SK-N-SH (cell line): ENCODE data around the gene CFAP97. TPM values are rescaled to one million over a fixed set of nuclear protein-coding genes. Genes with fewer than 3 reads are reported as not detected.
"Not testable (repeated sequence)": the region's sequence is repeated elsewhere in the genome, so short reads cannot be mapped to it uniquely, and the experiment has no call there.

Experiments used
- CTCF ChIA-PET: fragments of 300-600, 350-600 bp; formaldehyde crosslinking; extraction: SDS; loops from one replicate; lab custom pipeline; 2021; lab: Yijun Ruan, JAX
- POLR2A ChIA-PET: fragments of 350-600 bp; sonication (Branson Sonifier 250); formaldehyde crosslinking; extraction: SDS; loops from one replicate; lab custom pipeline; 2020; ENCODE audit warnings: antibody characterized with exemption, inconsistent platforms; lab: Yijun Ruan, JAX
- DNase-seq: peaks from one replicate; pipeline ENCODE4 v3.0.0; 2012
- H2AFZ ChIP-seq: fragments of 200-600 bp; sonication (generic); 2 replicates; pipeline ENCODE4 v1.8.1; 2016; ENCODE audit warnings: antibody characterized with exemption, mild to moderate bottlenecking, low read depth
- H3F3A ChIP-seq: fragments of 200-600 bp; sonication (generic); replicated peaks from 2 replicates; pipeline ENCODE3; 2016; ENCODE audit warnings: antibody characterized with exemption, mild to moderate bottlenecking; ENCODE audit not compliant: insufficient read depth
- H3K27ac ChIP-seq, 2 experiments: fragments of 200-500 bp in 1 of 2; fragments of 200-600 bp in 1 of 2; sonication (Bioruptor generic) in 1 of 2; sonication (generic), shearing (Covaris generic) in 1 of 2; 2 replicates each; pipeline versions ENCODE4 v1.5.1 to v1.6.1; 2014 to 2016; ENCODE audit warnings: low read depth in 2 of 2, inconsistent platforms in 1 of 2, low read length in 1 of 2, mild to moderate bottlenecking in 1 of 2, mixed read lengths in 1 of 2
- H3K27me3 ChIP-seq: fragments of 200-600 bp; sonication (generic), shearing (Covaris generic); 2 replicates; pipeline ENCODE4 v1.6.1; 2016; ENCODE audit warnings: mixed run types; ENCODE audit not compliant: insufficient read depth
- H3K36me3 ChIP-seq, 2 experiments: fragments of 200-500 bp in 1 of 2; fragments of 200-600 bp in 1 of 2; sonication (Bioruptor generic) in 1 of 2; sonication (generic) in 1 of 2; replicated peaks in 1 of 2; 2 replicates each; pipeline versions ENCODE3 to v1.5.1; 2014 to 2016; ENCODE audit warnings: low read length in 1 of 2, mild to moderate bottlenecking in 1 of 2; ENCODE audit not compliant: insufficient read depth in 2 of 2, control insufficient read depth in 1 of 2
- H3K4me1 ChIP-seq, 2 experiments: fragments of 200-500 bp in 1 of 2; fragments of 200-600 bp in 1 of 2; sonication (Bioruptor generic) in 1 of 2; sonication (generic), shearing (Covaris generic) in 1 of 2; 2 replicates each; pipeline versions ENCODE4 v1.5.1 to v1.6.1; 2014 to 2016; ENCODE audit warnings: low read depth in 1 of 2, low read length in 1 of 2, mixed run types in 1 of 2; ENCODE audit not compliant: insufficient read depth in 2 of 2, control insufficient read depth in 1 of 2
- H3K4me2 ChIP-seq: fragments of 200-600 bp; sonication (generic), shearing (Covaris generic); 2 replicates; pipeline ENCODE4 v1.6.1; 2017; ENCODE audit warnings: mixed run types
- H3K4me3 ChIP-seq, 2 experiments: fragments of 200-500 bp in 1 of 2; fragments of 200-600 bp in 1 of 2; sonication (Bioruptor generic) in 1 of 2; sonication (generic), shearing (Covaris generic) in 1 of 2; 2 replicates each; pipeline versions ENCODE4 v1.5.1 to v1.8.1; 2014 to 2016; ENCODE audit warnings: low read depth in 2 of 2, inconsistent platforms in 1 of 2, low read length in 1 of 2, mild to moderate bottlenecking in 1 of 2, mixed read lengths in 1 of 2, moderate library complexity in 1 of 2
- H3K79me2 ChIP-seq: fragments of 200-600 bp; sonication (generic); 2 replicates; pipeline ENCODE4 v1.8.1; 2017; ENCODE audit warnings: mild to moderate bottlenecking; ENCODE audit not compliant: insufficient read depth
- H3K9ac ChIP-seq: fragments of 200-600 bp; sonication (generic); 2 replicates; pipeline ENCODE4 v1.6.1; 2017; ENCODE audit warnings: mixed run types
- H3K9me2 ChIP-seq: fragments of 200-600 bp; sonication (generic); 2 replicates; pipeline ENCODE4 v1.6.1; 2017; ENCODE audit warnings: mixed run types
- H3K9me3 ChIP-seq: fragments of 200-600 bp; sonication (generic); 2 replicates; pipeline ENCODE4 v1.6.1; 2017; ENCODE audit warnings: mixed run types, mild to moderate bottlenecking, moderate library complexity
- H4K20me1 ChIP-seq: fragments of 200-600 bp; sonication (generic); 2 replicates; pipeline ENCODE4 v1.6.1; 2017; ENCODE audit warnings: mild to moderate bottlenecking, mixed run types; ENCODE audit not compliant: insufficient read depth
- MEF2A ChIP-seq: IDR thresholded peaks from 2 replicates; pipeline ENCODE4 v1.4.0; 2012; ENCODE audit warnings: low read depth, borderline replicate concordance
- RAD21 ChIP-seq: IDR thresholded peaks from 2 replicates; pipeline ENCODE4 v1.6.1; 2012; ENCODE audit warnings: mild to moderate bottlenecking, low read length
- WGBS: methylation state at CpG from one replicate; pipeline ENCODE4 v1.1.6; 2017; ENCODE audit warnings: low lambda C conversion rate; 5-methylcytosine and 5-hydroxymethylcytosine counted together
- polyA plus RNA-seq, 3 experiments: library from polyadenylated mRNA; depleted of rRNA; stranded (reverse); fragments of >200 nt; gene quantifications; 2 replicates each; pipeline ENCODE4 v1.2.3, GENCODE V29; 2012
- TF ChIP-seq, protein P1 (sequence below): IDR thresholded peaks from 2 replicates; pipeline ENCODE4 v1.4.0; 2012; ENCODE audit warnings: low read depth

Gene CFAP97
- polyA plus RNA-seq, 1 of the 3 experiments (the other 2 are of a cell fraction): 10.6 TPM

DNA sequence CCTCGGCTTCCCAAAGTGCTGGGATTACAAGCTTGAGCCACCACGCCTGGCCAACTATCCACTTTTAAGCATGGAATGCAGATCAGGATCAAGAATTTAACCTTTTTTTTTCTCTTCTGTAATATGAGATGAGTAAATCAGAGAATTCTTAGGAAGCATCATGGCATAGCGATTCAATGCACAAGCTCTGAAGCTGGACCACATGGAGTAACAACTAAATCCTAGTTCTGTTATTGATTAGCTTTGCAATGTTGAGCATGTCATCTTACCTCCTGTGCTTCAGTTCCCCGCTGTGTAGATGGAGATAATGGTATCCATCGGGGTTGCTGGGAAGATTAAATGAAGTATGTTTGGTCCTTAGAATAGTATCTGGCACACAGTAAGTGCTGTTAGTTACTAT lies 3.7 kb upstream of the CFAP97 start:
- no peak for TF ChIP-seq MEF2A
- TF ChIP-seq, protein P1, sequence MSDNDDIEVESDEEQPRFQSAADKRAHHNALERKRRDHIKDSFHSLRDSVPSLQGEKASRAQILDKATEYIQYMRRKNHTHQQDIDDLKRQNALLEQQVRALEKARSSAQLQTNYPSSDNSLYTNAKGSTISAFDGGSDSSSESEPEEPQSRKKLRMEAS: no peak

DNA sequence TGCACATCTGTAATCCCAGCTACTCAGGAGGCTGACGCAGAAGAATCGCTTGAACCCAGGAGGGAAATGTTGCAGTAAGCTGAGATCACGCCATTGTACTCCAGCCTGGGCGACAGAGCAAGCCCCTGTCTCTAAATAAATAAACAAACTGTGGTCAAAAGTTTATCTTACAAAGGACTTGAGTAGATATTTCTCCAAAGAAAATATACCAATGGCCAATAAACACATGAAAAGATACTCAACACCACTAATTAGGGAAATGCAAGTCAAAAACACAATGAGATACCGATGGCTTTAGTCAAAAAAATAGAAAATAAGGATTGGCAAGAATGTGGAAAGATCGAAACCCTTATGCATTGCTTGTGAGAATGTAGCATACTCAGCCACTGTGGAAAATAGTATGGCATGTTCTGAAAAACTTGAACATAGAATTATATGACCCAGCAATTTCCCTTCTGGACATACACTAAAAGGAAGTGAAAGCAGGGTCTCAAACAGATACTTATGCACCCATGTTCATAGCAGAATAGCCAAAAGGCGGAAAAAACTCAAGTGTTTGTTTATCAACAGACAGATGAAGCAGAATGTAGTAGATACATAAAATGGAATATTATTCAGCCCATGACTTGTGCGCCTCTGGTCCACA lies 2.0 kb upstream of the CFAP97 start:
- CTCF ChIA-PET: interaction anchor here (1.7 kb wide), 1 partner anchor 21 kb away, joined by 4 read pairs; no protein-coding TSS in a partner anchor
- Histone ChIP-seq H3K4me3 (no peak overlapping the region), H4K20me1 (no peaks in the 10 kb centered on the region), H3F3A (peaks cover 18% of the 10 kb centered on the region), H3K4me1 (peaks cover 15% of the 10 kb centered on the region in 2 experiments; a peak in 3 of 4 replicates), H3K9me3 (no peaks in the 10 kb centered on the region), H3K27ac (no peak overlapping the region), H3K9me2 (no peaks in the 10 kb centered on the region), H3K27me3 (no peaks in the 10 kb centered on the region), H3K36me3 (no peaks in the 10 kb centered on the region), H3K9ac (no peak overlapping the region), H3K79me2 (peaks cover 52% of the 10 kb centered on the region), H3K4me2 (no peak overlapping the region), H2AFZ (no peak overlapping the region)
- TF ChIP-seq RAD21: no peak
- 96% methylated on average over 8 of the region's 8 CpGs for WGBS
- POLR2A ChIA-PET: no interaction called here
- no peak for DNase-seq

More for the DNA sequence above, 3.7 kb upstream of the CFAP97 start:
- CTCF ChIA-PET: interaction anchor here (0.6 to 2.4 kb wide), 4 partner anchors 21 to 190 kb away, joined by 3 to 13 read pairs (median 4); partner anchors contain the start of genes ANKRD37 and LRP2BP
- no peak overlapping the region for H3K9ac ChIP-seq
- DNase-seq: no peak
- no peaks in the 10 kb centered on the region for H3K9me2 ChIP-seq
- no peak overlapping the region for H3K4me3 ChIP-seq
- WGBS: 94% methylated on average over 5 of the region's 5 CpGs
- no peaks in the 10 kb centered on the region for H3K27me3 ChIP-seq
- no peak overlapping the region for H2AFZ ChIP-seq
- peaks cover 11% of the 10 kb centered on the region for H4K20me1 ChIP-seq
- H3F3A ChIP-seq: peaks cover 9% of the 10 kb centered on the region
- H3K36me3 ChIP-seq: no peaks in the 10 kb centered on the region
- POLR2A ChIA-PET: no interaction called here
- no peak overlapping the region for H3K27ac ChIP-seq
- no peaks in the 10 kb centered on the region for H3K9me3 ChIP-seq
- no peak overlapping the region for H3K4me2 ChIP-seq
- peaks cover 52% of the 10 kb centered on the region for H3K79me2 ChIP-seq
- H3K4me1 ChIP-seq: peaks cover 7 to 14% of the 10 kb centered on the region in 2 experiments; a peak in 3 of 4 replicates

DNA sequence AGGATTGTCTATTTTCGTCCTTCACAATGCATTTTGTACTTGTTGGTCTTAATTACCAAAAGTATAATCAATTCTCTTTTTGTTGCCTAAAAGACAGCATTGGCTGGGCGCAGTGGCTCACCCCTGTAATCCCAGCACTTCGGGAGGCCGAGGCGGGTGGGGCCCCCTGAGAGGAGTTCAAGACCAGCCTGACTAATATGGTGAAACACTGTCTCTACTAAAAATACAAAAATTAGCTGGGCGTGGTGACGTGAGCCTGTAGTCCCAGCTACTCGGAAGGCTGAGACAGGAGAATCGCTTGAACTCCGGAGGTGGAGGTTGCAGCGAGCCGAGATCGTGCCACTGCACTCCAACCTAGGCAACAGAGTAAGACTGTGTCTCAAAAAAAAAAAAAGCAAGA lies 1.3 kb upstream of the CFAP97 start:
- DNase-seq, H3K27ac ChIP-seq, H3K4me3 ChIP-seq, H4K20me1 ChIP-seq, H3K9ac ChIP-seq, H2AFZ ChIP-seq, H3K9me3 ChIP-seq, H3K27me3 ChIP-seq, H3K9me2 ChIP-seq, H3K36me3 ChIP-seq: not testable (repeated sequence)
- WGBS: 98% methylated on average over 13 of the region's 13 CpGs
- POLR2A ChIA-PET: interaction anchor here (1.0 kb wide), 1 partner anchor 191 kb away, joined by 5 read pairs; the partner anchor contains the start of genes ANKRD37 and LRP2BP
- Histone ChIP-seq H3K4me2 (peak overlapping the region; percentile 84; the same call in 1 of the 2 replicates), H3F3A (peaks cover 18% of the 10 kb centered on the region), H3K4me1 (peaks cover 15% of the 10 kb centered on the region in 2 experiments; a peak in 3 of 4 replicates), H3K79me2 (peaks cover 52% of the 10 kb centered on the region)
- CTCF ChIA-PET: interaction anchor here (1.7 kb wide), 1 partner anchor 21 kb away, joined by 4 read pairs; no protein-coding TSS in a partner anchor
